ENCODE data around the gene SLC25A23. TPM values are rescaled to one million over a fixed set of nuclear protein-coding genes. Genes with fewer than 3 reads are reported as not detected.
"Not testable (repeated sequence)": the region's sequence is repeated elsewhere in the genome, so short reads cannot be mapped to it uniquely, and the experiment has no call there.

SLC25A23 gene
- total and polyA plus RNA-seq, 4 donors = 9.3 to 34.6 (median 22.7) TPM

- not testable (repeated sequence) for H3K4me3 ChIP-seq (ENCODE audit: low read depth in 1 of 3, low read length in 3 of 3); H3K27me3 ChIP-seq (ENCODE audit: control insufficient read depth in 4 of 4, insufficient read depth in 4 of 4, low read length in 3 of 4); H3K4me1 ChIP-seq (ENCODE audit: control insufficient read depth in 4 of 4, insufficient read depth in 4 of 4, low read length in 3 of 4); H3K36me3 ChIP-seq (ENCODE audit: control insufficient read depth in 4 of 4, insufficient read depth in 3 of 4, low read depth in 1 of 4, low read length in 3 of 4); DNase-seq (ENCODE audit: low spot score); H3K27ac ChIP-seq (ENCODE audit: low read depth in 1 of 2, low read length in 2 of 2); H3K9me3 ChIP-seq (ENCODE audit: control insufficient read depth in 4 of 4, low read length in 3 of 4); H3K9ac ChIP-seq (ENCODE audit: low read depth in 1 of 2, low read length in 2 of 2)
- 95% methylated on average over 23 of the region's 23 CpGs for WGBS
These were observed 59.3 kb downstream of the SLC25A23 start for GRCh38 chr19:6400062-6400944.

DNA sequence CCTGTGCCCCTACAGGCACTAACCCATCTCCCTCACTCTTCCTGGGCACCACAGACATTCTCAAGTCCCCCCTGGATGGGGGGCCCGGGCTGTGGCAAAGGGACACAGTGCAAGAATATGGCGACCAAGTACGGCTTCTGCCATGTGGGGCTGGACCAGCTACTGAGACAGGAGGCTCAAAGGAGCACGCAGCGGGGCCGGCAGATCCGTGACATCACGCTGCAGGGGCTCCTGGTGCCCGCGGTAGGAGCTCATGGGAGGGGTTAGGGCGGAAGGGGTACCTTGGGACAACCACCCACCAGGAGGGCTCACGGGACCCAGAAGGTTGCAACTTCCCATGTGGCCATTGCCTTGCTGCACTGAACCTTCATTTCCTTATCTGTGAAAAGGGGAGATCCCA lies 63.3 kb downstream of the SLC25A23 start:
- H3K27me3 ChIP-seq (ENCODE audit: control insufficient read depth in 4 of 4, insufficient read depth in 4 of 4, low read length in 3 of 4) = no peaks in the 10 kb centered on the region
- TF ChIP-seq, protein P1, sequence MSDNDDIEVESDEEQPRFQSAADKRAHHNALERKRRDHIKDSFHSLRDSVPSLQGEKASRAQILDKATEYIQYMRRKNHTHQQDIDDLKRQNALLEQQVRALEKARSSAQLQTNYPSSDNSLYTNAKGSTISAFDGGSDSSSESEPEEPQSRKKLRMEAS (IDR thresholded peaks at IDR 0.05) = no peak
- TF ChIP-seq TAF1 (conservative IDR thresholded peaks at IDR 0.05) (no peak), GABPA (IDR thresholded peaks at IDR 0.05 in 1 of 2, conservative IDR thresholded peaks at IDR 0.05 in 1 of 2) (no peak), CTCF (IDR thresholded peaks at IDR 0.05; ENCODE audit: low read depth, low read length, missing input control) (no peak), EGR1 (IDR thresholded peaks at IDR 0.05; ENCODE audit: low read depth in 2 of 2) (no peak), RXRA (IDR thresholded peaks at IDR 0.05) (no peak), NR2F2 (IDR thresholded peaks at IDR 0.05) (no peak), HNF4A (conservative IDR thresholded peaks at IDR 0.05) (no peak), SP1 (IDR thresholded peaks at IDR 0.05) (no peak)
- TF ChIP-seq, protein P2, sequence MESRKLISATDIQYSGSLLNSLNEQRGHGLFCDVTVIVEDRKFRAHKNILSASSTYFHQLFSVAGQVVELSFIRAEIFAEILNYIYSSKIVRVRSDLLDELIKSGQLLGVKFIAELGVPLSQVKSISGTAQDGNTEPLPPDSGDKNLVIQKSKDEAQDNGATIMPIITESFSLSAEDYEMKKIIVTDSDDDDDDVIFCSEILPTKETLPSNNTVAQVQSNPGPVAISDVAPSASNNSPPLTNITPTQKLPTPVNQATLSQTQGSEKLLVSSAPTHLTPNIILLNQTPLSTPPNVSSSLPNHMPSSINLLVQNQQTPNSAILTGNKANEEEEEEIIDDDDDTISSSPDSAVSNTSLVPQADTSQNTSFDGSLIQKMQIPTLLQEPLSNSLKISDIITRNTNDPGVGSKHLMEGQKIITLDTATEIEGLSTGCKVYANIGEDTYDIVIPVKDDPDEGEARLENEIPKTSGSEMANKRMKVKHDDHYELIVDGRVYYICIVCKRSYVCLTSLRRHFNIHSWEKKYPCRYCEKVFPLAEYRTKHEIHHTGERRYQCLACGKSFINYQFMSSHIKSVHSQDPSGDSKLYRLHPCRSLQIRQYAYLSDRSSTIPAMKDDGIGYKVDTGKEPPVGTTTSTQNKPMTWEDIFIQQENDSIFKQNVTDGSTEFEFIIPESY (IDR thresholded peaks at IDR 0.05) = no peak
- TF ChIP-seq, protein P3, sequence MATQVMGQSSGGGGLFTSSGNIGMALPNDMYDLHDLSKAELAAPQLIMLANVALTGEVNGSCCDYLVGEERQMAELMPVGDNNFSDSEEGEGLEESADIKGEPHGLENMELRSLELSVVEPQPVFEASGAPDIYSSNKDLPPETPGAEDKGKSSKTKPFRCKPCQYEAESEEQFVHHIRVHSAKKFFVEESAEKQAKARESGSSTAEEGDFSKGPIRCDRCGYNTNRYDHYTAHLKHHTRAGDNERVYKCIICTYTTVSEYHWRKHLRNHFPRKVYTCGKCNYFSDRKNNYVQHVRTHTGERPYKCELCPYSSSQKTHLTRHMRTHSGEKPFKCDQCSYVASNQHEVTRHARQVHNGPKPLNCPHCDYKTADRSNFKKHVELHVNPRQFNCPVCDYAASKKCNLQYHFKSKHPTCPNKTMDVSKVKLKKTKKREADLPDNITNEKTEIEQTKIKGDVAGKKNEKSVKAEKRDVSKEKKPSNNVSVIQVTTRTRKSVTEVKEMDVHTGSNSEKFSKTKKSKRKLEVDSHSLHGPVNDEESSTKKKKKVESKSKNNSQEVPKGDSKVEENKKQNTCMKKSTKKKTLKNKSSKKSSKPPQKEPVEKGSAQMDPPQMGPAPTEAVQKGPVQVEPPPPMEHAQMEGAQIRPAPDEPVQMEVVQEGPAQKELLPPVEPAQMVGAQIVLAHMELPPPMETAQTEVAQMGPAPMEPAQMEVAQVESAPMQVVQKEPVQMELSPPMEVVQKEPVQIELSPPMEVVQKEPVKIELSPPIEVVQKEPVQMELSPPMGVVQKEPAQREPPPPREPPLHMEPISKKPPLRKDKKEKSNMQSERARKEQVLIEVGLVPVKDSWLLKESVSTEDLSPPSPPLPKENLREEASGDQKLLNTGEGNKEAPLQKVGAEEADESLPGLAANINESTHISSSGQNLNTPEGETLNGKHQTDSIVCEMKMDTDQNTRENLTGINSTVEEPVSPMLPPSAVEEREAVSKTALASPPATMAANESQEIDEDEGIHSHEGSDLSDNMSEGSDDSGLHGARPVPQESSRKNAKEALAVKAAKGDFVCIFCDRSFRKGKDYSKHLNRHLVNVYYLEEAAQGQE (IDR thresholded peaks at IDR 0.05) = no peak
- DNase-seq (ENCODE audit: low spot score) = no peak
- H3K9ac ChIP-seq (ENCODE audit: low read depth in 1 of 2, low read length in 2 of 2) = no peak overlapping the region
- WGBS = 94% methylated on average over 12 of the region's 12 CpGs
- H3K9me3 ChIP-seq (ENCODE audit: control insufficient read depth in 4 of 4, low read length in 3 of 4) = no peaks in the 10 kb centered on the region
- no peaks in the 10 kb centered on the region for H3K36me3 ChIP-seq (ENCODE audit: control insufficient read depth in 4 of 4, insufficient read depth in 3 of 4, low read depth in 1 of 4, low read length in 3 of 4)
- H3K4me1 ChIP-seq (ENCODE audit: control insufficient read depth in 4 of 4, insufficient read depth in 4 of 4, low read length in 3 of 4) = peaks cover 5 to 14% (median 11%) of the 10 kb centered on the region in 4 donors
- no peak overlapping the region for H3K4me3 ChIP-seq (ENCODE audit: low read depth in 1 of 3, low read length in 3 of 3)
- no peak overlapping the region for H3K27ac ChIP-seq (ENCODE audit: low read depth in 1 of 2, low read length in 2 of 2)
